HG03575 (cell line): ENCODE results near the gene MICU2.

Experiments
- ATAC-seq: cut with Tn5 transposase; IDR thresholded peaks from one replicate; pipeline ENCODE4 v1.9.1; 2021; ENCODE audit not compliant: unreplicated experiment, insufficient number of reproducible peaks, low FRiP score; ENCODE audit errors: extremely low read depth

The MICU2 gene

DNA sequence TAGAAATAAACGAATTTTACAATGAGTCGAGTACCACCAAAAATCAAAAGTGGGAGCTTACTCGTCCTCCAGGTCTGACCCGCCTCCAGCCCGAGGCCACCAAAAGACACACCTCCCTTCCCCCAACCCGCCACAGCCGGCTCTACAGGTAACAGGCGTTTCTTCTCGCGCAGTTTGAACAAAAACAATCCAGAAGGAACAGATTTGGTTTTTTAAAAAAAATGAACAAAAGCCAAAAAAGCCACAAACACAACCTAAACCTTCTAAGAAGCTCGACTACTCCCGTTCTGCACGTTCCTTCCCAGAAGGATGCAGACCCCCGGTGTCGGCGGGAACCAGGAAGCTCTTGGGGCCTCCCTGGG is 145.5 kb downstream of the MICU2 start:
- no peak for ATAC-seq

DNA sequence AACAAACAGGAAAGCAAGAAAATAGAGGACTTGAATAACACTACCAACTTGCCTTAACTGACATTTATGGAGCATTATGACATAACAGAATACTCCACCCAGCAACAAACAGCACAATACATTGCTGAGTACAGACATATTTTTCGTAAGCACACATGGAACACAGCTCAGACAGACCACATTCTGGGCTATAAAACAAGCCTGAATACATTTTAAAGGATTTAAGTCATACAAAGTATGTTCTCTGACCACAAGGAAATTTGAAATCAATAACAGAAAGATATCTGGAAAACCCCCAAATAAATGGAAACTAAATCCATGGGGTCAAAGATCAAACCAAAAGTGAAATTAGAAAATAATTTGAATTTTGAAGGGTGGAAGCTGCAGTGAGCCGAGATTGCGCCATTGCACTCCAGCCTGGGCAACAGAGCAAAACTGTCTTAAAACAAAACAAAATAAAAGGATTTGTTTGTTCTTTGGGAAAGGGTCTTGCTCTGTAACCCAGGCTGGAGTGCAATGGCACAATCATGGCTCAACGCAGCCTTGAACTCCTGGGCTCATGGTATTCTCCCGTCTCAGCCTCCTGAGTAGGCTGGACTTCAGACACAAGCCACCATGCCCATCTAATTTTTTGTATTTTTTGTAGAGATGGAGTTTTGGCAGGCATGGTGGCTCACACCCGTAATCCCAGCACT is 150.4 kb downstream of the MICU2 start:
- no peak for ATAC-seq

DNA sequence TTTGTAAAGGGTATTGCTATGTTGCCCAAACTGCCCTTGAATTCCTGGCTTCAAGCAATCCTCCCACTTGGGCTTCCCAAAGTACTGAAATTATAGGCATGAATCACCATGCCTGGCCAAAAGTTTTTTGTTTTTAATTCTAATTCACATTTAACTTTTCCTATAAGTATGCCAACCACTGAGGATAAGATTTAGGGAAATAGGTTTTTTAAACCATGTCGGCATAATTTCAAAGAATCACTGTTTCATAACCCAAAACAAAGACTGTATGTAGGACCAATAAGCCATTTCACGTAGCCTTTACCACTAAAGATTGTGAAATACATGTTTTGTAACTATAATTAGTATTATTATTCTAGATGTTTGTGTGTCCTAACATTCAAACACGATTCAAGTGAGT is 153.0 kb downstream of the MICU2 start:
- no peak for ATAC-seq

DNA sequence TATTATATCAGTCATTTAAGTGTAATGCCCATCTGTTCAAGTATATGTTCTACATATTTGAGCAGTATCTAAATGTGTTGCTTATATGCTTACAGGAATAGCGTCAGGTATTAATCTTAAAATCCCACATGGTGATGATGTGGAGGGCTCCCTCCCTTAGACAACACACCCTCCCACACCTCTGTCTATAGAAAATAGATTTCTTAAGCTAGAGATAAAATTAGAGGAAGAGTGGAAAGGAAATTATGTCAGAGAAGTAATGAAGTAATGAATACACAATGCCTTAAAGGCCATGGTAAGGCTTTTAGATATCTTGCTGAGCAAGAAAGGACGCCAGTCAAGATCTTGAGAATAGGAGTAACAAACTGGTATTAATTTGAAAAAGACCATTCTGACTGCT is 157.3 kb downstream of the MICU2 start:
- no peak for ATAC-seq

DNA sequence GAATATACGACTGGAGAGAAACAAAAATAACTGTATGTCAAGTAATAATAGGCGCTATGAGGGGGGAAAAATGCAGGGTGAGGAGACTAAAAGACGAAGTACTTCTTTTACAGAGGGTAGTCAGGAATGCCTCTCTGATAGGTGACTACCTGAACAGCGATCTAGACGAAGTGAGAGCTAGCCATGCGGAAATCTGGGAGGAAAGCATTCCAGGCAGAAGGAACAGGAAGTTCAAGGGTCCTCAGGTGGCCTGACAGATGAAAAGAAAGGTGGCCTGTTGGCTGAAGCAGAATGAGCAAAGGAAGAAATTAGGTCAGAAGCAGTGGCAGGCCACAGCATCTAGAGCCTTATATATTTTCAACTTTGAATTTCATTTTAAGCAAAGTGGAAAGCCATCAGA is 158.2 kb downstream of the MICU2 start:
- ATAC-seq, result no peak

DNA sequence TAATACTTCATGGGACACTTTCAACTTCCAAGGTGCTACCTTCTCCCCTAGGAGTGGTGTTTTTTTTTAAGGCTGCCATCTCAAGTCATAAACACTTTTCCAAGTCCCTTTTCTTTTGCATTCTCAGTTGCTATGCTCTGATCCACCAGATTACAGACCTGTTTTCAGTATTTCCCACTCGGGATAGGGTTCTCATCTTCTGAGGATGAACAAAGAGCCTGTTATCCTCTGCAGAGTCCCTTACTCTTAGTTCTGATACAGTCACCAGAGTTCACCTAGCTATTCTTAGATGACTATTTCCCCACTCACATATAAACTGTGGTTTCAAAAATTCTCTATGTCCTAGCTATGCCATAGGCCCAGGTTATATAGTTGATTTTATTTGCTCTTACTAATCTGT is 160.8 kb downstream of the MICU2 start:
- ATAC-seq, result no peak
